HepG2 (cell line): ENCODE results near the gene GRIK5. TPM values are rescaled to one million over a fixed set of nuclear protein-coding genes. Genes with fewer than 3 reads are reported as not detected.

Experiments
- AFF4 ChIP-seq: sonication (generic); formaldehyde crosslinking; IDR thresholded peaks from 2 replicates; pipeline ENCODE4 v1.4.0; 2020; ENCODE audit warnings: missing genetic modification reagents
- BRD4 ChIP-seq: sonication (generic); formaldehyde crosslinking; IDR thresholded peaks from 2 replicates; pipeline ENCODE4 v1.4.0; 2020; ENCODE audit warnings: missing genetic modification reagents
- FOSL1 ChIP-seq: sonication (generic); formaldehyde crosslinking; IDR thresholded peaks from 2 replicates; pipeline ENCODE4 v1.9.0; 2021; ENCODE audit warnings: missing genetic modification reagents, borderline replicate concordance
- HNRNPH1 ChIP-seq: fragments of 200-400 bp; formaldehyde crosslinking; optimal IDR thresholded peaks from 2 replicates; pipeline ENCODE3; 2017; ENCODE audit warnings: mild to moderate bottlenecking, low read depth, low read length
- POLR2AphosphoS2 ChIP-seq: IDR thresholded peaks from 2 replicates; pipeline ENCODE4 v1.6.1; 2011; ENCODE audit warnings: low read depth, low read length, improper control_type of control experiment
- THRA ChIP-seq: sonication (generic); formaldehyde crosslinking; IDR thresholded peaks from 2 replicates; pipeline ENCODE4 v1.4.0; 2020; ENCODE audit warnings: missing genetic modification reagents, borderline replicate concordance
- TP53 ChIP-seq: sonication (generic); formaldehyde crosslinking; conservative IDR thresholded peaks from 2 replicates; pipeline ENCODE4 v1.4.0; 2020; ENCODE audit warnings: missing genetic modification reagents
- ZBTB38 ChIP-seq: sonication (generic); formaldehyde crosslinking; IDR thresholded peaks from 2 replicates; pipeline ENCODE4 v1.5.1; 2020; ENCODE audit warnings: mild to moderate bottlenecking, missing genetic modification reagents
- ZKSCAN8 ChIP-seq: IDR thresholded peaks from 2 replicates; pipeline ENCODE4 v1.6.1; 2016; ENCODE audit warnings: borderline replicate concordance, missing genetic modification reagents, missing compliant biosample characterization
- ZNF207 ChIP-seq: fragments of 450-650 bp; IDR thresholded peaks from 2 replicates; pipeline ENCODE4 v1.6.1; 2016; ENCODE audit warnings: antibody characterized with exemption, borderline replicate concordance
- ZNF354B ChIP-seq: sonication (generic); formaldehyde crosslinking; IDR thresholded peaks from 2 replicates; pipeline ENCODE4 v1.8.0; 2022; ENCODE audit warnings: mild to moderate bottlenecking, missing genetic modification reagents
- polyA plus RNA-seq, 8 experiments: library from polyadenylated mRNA; depleted of rRNA in 3 of 8; stranded (reverse) in 7 of 8; unstranded in 1 of 8; fragments of >200 nt; fragmentation: Illumina TruSeq in 4 of 8; extraction: Trizol in 4 of 8; gene quantifications; 2 replicates each; pipeline versions ENCODE4 v1.2.1 to v1.2.3, GENCODE V29; 2011 to 2016; ENCODE audit warnings: low read depth in 4 of 8, missing spikeins in 1 of 8, mixed read lengths in 1 of 8; ENCODE audit not compliant: insufficient read depth in 1 of 8
- total RNA-seq, 5 experiments: library from RNA; depleted of rRNA; stranded (reverse); fragments of >200 nt; fragmentation: Illumina TruSeq; extraction: Trizol; gene quantifications; 2 replicates each; pipeline ENCODE4 v1.2.3, GENCODE V29; 2016; ENCODE audit warnings: low read depth in 1 of 5

Gene GRIK5
- total and polyA plus RNA-seq, 2 of the 13 experiments (the other 11 are each of a cell fraction or from before 2014, with no cell fraction given), result not detected

DNA sequence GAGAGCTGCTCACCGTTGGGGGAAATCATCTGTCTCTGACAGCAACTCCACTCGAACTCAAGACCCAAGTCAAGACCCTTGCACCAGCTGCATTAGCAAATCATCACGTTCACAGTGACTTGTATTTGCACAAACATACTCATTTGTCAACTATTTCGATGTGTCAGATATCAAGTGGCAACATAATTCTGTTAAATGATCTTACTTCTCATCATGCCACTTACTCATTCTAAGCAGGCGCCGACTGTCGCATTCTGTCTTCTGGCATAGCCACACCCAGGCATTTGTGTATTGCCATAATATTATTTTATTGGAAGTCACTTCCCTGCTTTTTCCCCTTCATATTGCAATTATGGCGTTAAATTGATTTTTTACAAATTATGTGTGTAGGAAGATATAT lies 53.0 kb downstream of the GRIK5 start (continued):
- no peak for TF ChIP-seq ZNF354B
- no peak for TF ChIP-seq ZKSCAN8
- no peak for TF ChIP-seq AFF4 (CRISPR knock-in tag)
- TF ChIP-seq THRA (CRISPR knock-in tag), result no peak
- no peak for TF ChIP-seq ZBTB38 (CRISPR knock-in tag)
- no peak for TF ChIP-seq FOSL1 (CRISPR knock-in tag)
- no peak for TF ChIP-seq HNRNPH1
- TF ChIP-seq BRD4 (CRISPR knock-in tag), result no peak
- TF ChIP-seq POLR2AphosphoS2, result no peak
- TF ChIP-seq TP53 (CRISPR knock-in tag), result no peak
- TF ChIP-seq ZNF207, result no peak
